ENCODE measurements around the gene PLA2G15. TPM values are rescaled to one million over a fixed set of nuclear protein-coding genes. Genes with fewer than 3 reads are reported as not detected.

The PLA2G15 gene
- total RNA-seq, 1 donor from 2014 or later: 15.9 TPM

GRCh38 chr16:68233085-68233834, 11.9 kb upstream of the PLA2G15 start:
- DNase-seq (ENCODE audit: low spot score): no peak

DNA sequence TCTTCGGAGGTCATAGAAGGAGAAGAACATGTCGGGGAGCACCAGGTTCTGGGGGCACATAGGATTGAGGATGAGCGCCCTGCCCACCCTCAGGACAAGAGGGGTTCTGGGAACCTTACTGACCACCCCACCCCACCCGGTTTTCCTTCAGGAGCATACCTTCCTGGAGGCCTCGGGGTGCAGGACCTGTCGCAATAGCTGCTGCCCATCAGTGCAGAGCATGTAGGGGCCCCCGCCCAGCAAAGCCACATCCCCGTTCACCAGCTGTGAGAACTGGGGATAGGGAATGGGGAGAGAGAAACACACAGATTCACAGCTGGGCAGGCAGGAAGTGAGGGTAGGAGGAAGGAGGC, 11.4 kb upstream of the PLA2G15 start:
- no peak for DNase-seq (ENCODE audit: low spot score)

DNA sequence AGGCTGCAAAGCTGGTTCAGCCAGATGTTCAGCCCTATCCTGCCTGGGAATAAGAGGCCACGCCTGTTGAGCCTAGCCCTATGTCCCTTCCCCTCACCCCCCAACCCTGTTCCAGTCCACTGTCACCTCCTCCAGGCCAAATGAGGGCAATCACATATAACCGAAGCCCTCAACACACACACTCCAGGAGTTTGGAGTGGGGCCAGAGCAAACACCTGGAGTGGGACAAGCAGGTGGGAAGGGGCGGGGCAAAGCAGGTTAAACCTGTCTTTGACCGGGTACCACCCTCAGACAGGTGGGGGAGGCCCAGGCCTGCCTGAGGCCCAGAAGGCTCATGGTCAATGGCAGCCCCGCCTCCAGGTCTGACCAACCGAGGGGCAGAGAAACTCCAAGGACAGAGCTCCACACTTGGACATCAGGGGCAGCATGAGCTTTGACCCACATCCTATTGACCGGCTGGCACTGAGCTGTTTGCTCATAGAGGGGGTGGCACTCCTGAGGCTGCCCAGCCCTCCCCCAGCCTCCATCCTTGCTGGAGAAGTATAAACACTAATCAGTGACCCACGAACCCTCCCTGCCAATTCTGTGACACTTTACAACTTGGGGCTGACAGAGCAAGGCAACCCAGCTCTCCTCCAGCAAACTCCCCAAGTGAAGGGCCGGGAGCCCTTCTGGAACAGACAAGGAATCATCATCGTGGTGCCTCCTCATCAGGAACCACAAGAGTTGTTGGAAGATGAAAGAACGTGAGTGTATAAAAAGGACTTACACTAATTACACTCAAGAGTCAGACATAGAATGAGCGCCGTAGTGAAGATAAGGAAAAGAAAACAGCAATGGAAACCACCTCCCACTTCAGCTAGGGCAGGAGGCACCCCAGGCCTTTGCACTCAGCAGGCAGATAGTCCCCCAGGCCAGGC, 10.7 kb upstream of the PLA2G15 start:
- DNase-seq (ENCODE audit: low spot score): peak; percentile 91

GRCh38 chr16:68235108-68235886, 9.9 kb upstream of the PLA2G15 start:
- DNase-seq (ENCODE audit: low spot score): no peak

DNA sequence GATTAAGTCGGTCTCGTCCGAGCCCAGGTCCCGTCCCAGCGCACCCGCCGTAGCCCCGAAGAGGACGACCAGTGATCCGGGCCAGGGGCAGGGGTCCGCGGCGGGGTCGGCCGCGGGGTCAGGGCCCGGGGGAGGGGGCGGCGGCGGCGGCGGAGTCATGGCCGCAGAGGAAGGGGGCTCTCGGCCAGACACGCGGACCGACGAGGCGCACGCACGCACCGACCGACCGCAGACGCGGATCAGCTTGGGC, 9.4 kb upstream of the PLA2G15 start, which contains the start of gene ESRP2:
Gene ESRP2 (minus strand): TSS at position 241 of the 250 bp plus-strand sequence. CDS start 82 bp downstream, at position 159.
- DNase-seq (ENCODE audit: low spot score): no peak

- DNase-seq (ENCODE audit: low spot score): peak; percentile 87
Observed at GRCh38 chr16:68236137-68236825, 8.9 kb upstream of the PLA2G15 start.

GRCh38 chr16:68236826-68237242, 8.3 kb upstream of the PLA2G15 start:
- no peak for DNase-seq (ENCODE audit: low spot score)

DNA sequence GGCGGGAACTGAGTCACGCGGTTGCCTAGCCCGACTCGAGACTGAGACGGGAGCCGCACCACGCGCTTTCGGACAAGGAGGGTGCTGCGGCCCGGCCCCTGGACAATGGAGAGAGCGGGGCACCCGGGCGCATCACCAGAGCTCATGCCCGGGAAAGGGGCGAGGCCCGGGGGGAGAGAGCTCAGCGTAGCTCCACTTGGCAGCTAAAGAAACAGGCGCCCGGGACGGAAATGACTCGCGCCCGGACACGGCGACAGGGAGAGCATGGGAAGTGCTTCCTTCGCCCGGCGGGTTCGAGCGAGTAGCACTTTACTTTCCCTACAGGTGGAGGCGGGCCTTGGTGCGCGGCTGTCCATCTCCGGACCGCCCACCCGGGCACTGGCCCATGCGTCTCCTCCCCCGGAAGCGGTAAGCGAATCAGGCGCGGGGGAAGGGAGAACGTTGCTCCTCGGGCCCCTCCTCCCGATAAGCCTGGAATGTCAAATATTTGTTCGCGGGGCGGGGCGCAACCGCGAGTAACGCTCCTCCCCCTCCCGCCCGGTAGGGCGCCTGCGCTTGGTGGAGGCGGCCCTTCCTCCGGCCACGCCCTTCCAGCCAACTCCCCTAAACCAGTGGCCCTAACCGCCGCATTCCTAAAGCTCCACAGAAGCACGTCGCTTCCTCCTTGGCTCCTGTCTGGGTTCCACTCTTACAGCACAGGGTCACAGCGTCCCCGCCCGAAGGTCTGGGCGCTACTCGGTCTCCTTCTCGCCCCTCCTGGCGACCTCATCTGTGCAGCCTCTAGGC, 7.7 kb upstream of the PLA2G15 start:
- peak; percentile 99 for DNase-seq (ENCODE audit: low spot score)

- DNase-seq (ENCODE audit: low spot score): no peak
Observed at GRCh38 chr16:68238029-68238345, 7.2 kb upstream of the PLA2G15 start.

DNA sequence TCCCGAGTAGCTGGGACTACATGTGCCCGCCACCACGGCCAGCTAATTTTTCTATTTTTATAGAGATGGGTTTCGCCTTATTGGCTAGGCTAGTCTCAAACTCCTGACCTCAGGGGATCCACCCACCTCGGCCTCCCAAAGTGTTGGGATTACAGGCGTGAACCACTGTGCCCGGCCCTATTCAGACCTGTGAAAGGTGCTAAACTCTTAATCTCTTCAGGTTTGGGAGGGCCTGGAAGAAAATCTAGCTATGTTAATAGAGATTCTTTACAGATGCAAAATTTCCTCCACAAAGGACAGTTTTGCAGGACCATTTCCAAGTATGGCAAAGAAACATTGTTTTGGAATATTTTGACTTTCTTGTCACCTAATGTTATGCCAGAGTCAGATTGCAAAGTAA, 3.1 kb upstream of the PLA2G15 start:
- DNase-seq (ENCODE audit: low spot score): no peak

GRCh38 chr16:68242926-68243858, 2.0 kb upstream of the PLA2G15 start:
- no peak for DNase-seq (ENCODE audit: low spot score)

DNA sequence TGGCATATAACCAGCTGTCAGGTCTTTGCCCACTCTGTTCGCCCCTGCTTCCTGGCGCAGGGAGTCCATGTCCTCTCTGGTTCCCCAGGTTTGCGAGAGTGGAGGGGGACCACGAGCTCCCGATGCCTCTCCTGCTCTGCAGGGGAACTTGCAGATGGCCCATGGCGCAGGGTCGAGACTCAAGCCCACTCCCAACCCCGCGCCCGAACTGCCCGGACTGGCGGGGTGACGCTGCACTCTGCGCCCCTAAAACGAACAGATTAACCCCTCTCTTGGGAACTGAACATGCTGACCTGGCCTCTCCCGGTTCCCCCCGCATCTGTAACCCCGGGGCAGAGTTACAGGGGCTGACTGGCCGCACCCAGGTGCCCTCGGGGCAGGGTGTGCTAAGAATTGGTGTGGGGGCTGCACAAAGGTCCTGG, 681 bp upstream of the PLA2G15 start:
- DNase-seq (ENCODE audit: low spot score): no peak

DNA sequence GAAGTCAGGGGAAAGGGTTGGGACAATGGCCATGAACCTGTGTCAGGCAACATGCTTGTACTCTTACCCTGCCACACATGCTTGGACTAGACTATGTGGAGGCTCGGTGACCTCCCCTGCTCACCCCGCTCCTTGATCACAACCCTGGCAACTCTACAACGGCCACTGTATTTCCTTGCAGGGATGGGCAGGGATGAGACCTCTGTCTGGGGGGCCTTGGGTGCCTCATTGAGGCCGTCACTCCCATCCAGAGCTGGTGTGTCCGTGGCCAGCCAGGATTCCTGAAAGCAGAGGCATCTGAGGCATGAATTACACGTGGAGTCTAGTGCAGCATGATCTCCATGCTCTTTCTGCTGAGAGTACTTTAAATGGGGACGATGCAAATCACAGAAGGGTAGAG, 948 bp downstream of the PLA2G15 start:
- DNase-seq (ENCODE audit: low spot score): no peak

GRCh38 chr16:68246666-68247065, 1.5 kb downstream of the PLA2G15 start:
- no peak for DNase-seq (ENCODE audit: low spot score)

DNA sequence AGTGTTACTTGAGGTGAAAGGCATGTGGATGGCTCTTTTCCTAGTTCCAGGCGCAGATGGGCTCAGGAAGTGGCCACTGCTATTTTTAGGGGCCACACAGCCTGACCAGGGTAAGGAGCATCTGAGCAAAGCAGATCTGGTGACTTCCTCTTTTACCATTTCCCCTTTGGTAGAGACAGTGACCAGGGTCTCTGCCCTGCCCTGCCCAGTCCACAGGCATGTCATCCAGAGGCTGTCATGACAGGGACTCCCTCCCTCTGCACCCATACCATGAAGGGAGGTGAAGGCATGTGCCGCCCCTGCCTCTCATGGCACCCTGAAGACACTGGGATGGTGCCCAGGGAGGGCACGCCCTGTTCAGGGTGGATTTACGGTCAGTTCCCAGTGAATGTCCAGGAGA, 2.2 kb downstream of the PLA2G15 start:
- no peak for DNase-seq (ENCODE audit: low spot score)

DNA sequence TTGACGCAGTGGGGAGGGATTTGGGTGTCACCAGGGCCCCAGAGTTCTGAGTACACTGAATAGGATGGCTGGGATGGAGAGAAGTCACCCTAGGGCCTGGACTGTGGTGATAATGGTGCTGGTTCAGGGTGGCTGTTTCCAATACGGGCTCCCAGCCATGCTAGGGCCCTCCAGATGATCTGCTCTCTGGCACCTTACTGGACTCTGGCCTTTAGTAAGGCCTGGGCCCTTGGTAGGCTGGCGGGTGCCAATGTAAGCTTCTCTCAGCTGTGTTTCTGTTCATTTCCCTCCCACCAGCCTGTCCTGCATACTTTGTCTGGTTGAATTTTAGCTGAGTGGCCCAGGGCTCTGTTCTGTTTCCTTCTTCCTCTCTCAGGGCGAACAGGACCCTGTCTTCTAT, 2.8 kb downstream of the PLA2G15 start:
- DNase-seq (ENCODE audit: low spot score): no peak

GRCh38 chr16:68249371-68249770, 4.2 kb downstream of the PLA2G15 start:
- no peak for DNase-seq (ENCODE audit: low spot score)

DNA sequence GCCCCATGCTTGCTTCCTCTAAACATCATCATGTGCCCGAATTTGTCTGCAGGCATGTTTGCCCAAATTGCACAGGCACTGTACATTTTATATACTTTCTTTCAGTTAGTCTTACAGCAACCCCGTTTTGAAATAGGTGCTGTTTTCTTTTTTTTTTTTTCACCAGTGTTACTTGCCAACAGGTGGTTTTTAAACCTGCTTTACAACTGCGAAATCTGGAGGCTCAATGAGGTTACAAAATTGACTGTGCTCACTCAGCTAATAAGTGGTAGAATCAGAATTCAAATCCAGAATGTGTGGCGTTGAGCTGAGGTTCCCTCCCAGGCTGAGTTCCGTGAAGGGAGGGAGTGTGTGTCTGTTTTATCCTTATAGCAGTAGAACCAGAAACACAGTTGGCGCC, 5.8 kb downstream of the PLA2G15 start:
- DNase-seq (ENCODE audit: low spot score): no peak

GRCh38 chr16:68251832-68252231, 6.7 kb downstream of the PLA2G15 start:
- DNase-seq (ENCODE audit: low spot score): no peak

DNA sequence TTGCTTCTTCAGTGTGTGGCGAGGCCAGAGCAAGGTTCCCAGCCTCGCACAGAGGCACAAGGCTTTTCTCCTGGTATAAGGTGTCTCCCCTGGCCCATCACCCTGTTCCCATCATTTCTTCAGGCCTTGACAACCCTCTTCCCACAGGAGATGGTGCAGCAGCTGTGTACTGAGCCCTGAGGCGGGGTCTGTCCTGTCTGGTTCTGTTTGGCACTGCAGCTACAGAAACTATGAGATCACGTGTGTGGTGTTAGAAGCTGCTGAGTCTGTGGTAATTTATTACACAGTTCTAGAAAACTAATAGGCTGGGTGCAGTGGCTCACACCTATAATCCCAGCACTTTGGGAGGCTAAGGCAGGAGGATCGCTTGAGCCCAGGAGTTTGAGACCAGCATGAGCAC, 7.2 kb downstream of the PLA2G15 start:
- DNase-seq (ENCODE audit: low spot score): no peak
